HG02571 (cell line): ENCODE measurements around the gene DNM1L.

Source experiments
- ATAC-seq: cut with Tn5 transposase; IDR thresholded peaks from one replicate; pipeline ENCODE4 v1.9.1; 2021; ENCODE audit warnings: mild to moderate bottlenecking, moderate library complexity; ENCODE audit not compliant: unreplicated experiment

Gene DNM1L

DNA sequence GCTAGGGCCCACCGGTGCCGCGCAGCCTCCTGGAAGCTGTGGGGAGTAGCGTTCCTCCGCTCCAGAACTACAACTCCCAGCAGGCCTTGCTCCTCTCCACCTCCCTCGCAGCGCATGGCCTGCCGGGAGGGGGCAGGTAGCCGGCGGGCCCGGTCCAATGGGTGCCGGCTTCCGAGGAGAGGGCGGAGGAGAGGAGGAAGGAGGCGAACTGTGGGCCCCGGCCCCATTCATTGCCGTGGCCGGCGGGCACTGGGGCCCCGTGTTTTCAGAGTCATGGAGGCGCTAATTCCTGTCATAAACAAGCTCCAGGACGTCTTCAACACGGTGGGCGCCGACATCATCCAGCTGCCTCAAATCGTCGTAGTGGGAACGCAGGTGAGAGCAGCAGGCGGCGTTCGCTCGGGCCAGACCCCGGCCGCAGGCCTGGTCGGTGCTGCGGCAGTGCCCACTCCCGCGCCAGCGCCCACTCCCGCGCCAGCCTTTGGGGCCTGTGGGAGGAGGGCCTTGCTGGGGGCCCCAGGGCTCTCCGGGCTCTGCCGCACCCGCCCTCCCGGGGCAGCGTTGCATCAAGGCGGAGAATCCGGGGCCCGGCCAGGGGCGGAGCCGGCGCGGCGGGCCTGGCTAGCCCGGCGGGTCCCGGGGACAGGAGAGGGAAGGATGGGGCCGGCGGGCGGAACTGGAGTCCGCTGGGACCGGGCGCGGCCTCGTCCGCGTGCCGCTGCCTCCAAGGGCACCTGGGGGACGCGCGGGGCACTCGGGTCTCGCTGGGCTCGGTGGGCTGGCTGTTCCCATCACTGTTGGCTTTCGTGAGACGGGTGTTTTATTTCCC is at the start of gene DNM1L:
TSS of gene DNM1L (plus strand) at position 211 of the 829 bp plus-strand sequence. CDS start at position 274, 63 bp downstream.
- peak; percentile 97 for ATAC-seq

DNA sequence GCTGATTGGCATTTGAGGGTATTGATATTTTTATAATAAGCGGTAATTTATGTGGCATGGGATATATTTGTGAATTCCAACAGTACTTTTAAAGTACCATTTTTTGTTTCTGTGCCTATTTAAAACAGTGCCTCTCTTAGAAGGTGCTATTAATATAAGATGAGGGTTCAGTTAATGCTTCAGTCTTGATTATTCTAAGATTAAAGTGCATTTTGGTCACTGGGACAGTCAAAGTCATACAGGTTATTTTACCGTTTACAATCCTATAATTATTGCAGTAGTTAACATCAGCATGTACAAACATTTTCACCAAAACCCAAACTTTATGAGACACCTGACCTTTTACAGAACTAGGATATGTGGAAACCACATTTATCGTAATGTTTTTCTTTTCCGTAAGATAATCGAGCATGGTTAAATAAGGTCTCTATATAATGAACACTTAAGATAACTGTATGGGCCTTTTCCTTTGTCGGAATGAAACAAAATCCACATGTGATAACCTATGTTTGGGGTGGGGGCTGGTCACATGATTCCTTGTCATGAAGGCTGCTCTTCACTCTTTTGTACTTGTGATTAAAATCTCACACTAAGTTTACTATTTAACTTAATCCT is 37.7 kb upstream of the DNM1L start:
- no peak for ATAC-seq

DNA sequence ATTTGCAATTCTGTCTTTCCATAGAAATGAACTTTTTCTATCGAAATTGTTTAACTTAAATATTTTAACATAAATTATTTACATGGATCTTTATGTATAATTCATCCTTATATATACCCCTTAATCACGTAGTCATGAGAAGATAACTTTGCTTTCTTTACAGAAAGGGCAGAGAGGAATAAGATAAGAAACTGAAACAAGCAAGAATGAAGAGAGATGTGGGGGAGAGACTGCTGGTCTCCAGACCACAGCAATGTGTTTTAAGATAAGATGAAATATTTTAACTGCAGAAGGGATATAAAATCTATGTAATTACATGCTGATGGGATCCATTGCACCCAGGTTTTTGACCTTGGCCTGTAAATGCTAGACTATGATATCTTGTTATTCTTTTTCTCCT is 34.7 kb upstream of the DNM1L start:
- ATAC-seq: no peak

DNA sequence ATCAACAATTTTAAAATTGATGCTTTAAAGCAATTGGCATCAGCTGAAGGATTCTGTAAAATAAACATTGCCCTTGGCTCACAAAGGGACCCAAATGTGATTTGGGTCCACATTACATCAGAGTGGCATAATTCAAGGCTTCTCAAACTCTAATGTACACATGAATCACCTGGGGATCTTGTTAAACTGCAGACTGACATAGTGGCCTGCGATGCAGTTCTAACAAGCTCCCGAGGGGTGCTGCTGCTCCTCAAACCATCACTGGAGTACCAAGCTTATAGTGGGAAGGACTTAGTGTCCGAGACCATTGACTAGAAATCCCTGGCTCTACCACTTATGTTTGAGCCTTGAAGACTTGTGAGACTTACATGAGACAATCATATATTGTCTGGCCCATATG is 31.8 kb upstream of the DNM1L start:
- no peak for ATAC-seq

DNA sequence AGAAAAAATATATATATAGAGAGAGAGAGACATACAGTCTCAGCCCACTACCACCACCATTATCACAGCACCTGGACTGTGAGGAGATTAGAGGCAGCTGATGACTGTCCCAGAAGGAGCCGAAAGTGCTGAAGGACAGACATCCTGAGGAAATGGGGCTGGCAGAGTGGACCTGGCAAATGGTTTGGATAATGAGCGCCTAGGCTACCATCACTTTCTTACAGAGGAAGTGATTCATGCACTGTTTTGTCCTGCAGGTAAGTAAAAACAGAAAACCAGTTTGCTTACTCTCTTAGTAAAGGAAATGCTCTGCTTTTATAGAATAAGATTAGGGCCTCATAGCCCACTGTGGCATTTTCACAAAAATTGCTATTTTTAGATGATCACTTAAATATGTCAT is 28.6 kb upstream of the DNM1L start:
- no peak for ATAC-seq

DNA sequence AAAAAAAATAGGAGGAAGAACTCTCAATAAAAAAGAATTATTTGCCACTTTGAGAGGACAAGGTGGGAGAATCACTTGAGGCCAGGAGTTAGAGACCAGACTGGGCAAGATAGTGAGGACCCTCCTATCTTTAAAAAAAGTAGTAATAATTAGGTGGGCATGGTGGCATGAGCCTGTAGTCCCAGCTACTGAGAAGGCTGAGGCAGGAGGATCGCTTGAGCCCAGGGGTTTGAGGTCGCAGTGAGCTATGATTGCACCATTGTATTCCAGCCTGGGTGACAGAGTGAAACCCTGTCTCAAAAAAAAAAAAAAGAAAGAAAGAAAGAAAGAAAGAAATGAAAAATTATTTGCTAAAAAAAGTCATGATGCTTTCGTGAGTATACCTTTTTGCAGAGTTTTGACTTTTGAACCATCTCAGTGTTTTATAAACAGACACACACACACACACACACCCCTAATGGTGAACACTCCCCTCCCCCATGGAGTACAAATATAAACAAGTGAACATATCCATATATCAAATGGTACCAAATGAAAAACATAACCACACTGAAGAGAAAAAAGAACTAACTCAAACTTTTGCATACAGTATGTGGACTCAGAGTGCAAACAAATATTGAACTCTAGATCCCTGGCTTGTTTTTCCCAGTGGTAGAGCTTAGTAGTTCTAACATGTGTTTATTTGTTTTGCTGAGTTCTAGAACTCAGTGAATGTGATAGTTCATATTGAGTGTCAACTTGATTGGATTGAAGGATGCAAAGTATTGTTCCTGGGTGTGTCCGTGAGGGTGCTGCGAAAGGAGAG is 27.7 kb upstream of the DNM1L start:
- ATAC-seq: no peak

DNA sequence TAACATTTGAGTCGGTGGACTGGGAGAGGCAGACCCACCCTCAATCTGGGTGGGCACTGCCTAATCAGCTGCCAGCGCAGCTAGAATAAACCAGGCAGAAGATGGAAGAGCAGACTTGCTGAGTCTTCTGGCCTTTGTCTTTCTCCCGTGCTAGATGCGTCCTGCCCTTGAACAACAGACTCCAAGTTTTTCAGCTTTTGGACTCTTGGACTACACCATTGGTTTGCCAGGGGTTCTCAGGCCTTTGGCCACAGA is 27.2 kb upstream of the DNM1L start:
- ATAC-seq: no peak

DNA sequence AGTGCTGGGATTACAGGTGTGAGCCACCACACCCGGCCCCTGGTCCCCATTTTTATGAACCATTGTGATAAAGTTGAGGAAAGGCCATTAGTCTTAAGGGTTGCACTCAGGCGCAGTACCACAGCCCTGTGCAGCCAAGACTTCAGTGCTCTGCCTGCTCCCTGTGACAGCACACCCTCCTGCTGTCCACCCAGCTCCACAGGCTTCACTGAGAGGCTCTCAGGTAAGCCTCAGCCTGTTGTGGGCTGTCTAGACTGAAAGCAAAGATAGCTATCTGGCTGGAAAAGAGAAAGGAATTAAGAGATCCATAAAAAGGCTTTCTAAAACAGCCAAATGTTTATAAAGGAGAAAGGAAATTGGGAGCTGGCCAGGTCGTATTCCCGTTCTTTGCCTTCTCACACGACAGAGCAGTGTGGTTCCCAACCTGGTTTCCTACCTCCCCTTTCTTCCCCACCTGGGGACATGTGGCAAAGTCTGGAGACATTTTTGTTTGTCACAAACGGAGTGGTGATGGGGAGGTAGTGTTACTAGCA is 19.1 kb upstream of the DNM1L start:
- ATAC-seq: no peak

DNA sequence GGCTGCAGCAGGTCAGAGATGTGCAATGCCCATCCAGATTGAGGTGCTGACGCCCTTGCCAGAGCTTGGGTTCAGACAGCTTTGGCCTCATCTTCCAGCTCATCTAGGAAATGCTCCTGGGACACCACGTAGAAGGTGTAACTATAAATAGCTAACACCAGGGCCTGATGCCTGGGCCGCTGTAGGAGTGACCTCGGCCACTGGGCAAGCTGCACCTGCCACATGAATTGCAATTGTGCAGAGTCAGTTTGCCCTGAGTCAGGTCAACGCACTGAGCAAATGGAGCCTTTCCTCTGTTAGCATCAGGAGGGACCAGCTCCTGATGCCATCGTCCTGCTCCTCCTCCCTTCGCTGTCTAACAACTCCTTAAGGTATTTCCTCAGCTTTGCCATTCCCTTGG is 17.4 kb upstream of the DNM1L start:
- no peak for ATAC-seq

DNA sequence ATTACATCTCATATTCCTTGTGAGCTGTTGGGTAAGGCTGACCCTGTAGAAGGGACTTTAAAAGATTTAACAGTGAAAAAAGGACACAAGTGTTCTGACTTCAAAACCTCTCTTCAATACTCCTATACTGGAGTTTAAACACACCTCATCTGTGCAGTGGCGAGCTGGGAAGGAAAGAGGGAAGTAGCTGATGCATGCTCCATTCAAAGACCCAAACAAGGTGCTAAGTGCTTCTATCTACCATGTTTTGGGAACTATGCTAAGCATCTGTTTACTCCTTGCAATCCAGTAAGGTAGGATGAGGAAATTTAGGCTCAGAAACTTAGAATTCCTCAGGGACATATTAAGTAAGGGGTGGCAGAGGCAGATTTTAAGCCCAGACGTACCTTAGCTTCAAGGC is 16.4 kb upstream of the DNM1L start:
- no peak for ATAC-seq

DNA sequence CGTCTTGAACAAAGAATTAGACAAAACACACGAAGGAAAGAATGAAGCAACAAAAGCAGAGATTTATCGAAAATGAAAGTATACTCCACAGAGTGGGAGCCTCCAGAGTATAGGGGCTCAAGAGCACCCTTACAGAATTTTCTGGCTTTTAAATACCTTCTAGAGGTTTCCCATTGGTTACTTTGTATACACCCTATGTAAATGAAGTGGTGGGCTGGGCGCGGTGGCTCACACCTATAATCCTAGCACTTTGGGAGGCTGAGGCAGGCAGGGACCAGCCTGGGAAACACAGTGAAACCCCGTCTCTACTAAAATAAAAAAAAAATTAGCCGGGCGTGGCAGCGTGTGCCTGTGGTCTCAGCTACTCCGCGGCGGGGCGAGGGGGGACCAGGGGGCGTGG is 13.1 kb upstream of the DNM1L start:
- ATAC-seq: no peak

DNA sequence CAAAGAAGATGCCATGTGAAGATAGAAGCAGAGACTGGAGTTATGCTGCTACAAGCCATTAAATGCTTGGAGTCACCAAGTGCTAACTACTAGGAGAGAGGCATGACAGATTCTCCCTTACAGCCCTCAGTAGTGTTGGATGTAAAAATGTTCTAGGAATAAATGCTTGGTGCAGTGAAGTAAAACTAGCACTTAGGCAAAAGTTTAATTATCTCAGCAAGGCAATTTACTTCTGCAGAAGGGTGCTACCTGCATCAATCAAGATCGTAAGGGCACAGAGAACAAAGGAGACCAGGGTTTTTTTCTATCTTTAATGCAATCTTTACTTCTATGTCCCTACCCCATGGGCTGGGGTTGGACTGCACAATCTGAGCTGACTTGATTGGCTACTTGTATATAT is 9.5 kb upstream of the DNM1L start:
- ATAC-seq: no peak

DNA sequence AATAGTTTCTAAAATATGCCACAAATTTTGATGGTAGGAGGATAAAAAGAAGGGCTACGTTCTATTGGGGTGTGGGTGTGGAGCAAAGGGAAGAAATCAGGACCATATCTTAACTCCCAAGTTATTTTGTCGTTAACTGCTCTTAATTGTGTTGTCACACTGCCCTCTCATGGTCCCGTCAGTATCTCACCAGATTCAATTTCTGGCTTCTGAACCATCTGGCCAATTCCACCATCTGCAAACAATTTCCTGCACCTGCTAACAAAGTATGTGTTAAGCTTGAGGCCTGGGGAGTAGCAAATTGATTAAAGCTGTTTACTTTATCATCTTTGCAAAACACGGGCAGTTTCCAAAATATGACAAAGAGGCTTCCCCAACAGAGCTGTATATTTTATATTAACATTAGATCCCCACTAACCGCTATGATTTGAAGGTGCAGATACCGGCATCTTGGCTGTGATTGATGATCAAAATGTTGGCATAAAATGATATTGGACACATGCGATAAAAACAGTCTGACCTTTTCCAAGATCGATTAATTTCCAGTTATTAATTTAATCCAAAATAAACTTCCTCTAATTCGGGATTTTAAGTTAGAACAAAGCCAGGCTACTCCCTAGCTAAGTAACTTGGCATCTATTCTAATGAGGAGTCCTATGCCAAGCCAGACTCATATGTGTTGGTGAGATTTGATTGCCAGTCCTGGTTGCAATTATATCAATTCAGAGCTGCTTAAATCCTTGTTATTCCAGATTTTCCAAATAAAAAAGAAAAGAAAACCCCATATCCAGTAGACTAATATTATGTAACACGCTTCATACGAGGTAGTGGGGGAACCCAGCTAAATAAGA is 6.9 kb upstream of the DNM1L start:
- no peak for ATAC-seq

DNA sequence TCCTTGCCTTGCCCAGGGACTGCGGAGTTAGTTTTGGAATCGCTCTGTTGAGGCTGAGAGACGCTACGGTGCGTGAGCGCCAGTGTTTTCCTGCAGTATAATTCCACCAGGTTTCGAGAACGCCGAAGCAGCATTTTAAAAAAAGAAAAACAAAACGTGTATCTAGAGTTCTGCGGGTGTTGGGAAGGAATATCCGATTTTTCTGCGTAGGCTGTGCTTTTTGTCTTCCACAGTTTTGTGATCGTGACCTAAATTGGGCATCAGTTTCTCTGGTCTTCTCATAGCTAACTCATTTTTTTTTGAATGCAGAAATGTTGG is 778 bp downstream of the DNM1L start:
- ATAC-seq: no peak

DNA sequence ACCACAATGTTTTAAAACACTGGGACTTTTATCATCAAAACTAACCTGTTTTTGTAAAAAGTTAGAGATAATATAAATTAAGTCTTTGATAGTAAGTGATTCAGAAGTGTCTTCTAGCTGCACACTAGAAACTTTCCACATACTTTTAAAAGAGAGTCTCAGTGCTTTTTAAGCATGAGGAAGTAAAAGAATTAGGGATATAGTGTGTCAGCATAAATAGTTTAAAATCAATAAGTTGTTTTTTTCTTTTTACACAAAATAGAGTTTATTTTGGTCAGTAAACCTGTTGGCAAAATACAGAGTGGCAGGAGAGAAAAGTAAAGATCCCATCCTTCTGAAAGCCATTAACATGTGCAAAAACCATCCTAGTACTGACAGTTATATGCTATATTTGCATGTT is 1.7 kb downstream of the DNM1L start:
- ATAC-seq: no peak

DNA sequence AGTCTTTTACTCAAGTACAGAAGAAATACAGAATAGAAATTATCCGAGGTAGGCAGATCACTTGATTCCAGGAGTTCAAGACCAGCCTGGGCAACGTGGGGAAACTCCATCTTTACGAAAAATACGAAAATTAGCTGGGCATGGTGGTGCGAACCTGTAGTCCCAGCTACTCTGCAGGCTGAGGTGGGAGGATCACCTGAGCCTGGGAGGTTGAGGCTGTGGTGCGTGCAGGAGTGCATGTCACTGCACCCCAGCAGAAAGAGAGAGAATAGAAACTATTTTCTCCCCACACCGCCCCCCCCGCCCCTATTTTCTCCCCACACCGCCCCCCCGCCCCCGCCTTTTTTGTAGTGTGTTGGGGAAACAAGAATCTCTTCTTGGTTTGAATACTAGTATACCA is 2.2 kb downstream of the DNM1L start:
- ATAC-seq: no peak

DNA sequence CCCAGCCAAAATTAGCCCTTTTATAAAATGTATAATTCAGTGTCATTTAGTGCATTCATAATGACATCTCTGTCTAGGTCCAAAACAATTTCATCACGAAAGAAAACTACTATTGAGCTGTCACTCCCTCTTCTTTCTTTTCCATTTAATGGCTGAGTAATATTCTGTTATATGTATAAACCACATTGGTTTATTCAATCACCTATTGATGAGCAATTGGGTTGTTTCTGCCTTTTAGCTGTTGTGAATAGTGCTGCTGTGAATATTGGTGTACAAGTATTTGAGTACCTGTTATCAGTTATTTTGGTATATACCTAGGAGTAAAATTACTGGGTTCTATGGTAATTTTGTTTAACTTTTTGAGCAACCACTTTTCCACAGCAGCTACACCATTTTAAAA is 7.2 kb downstream of the DNM1L start:
- no peak for ATAC-seq

DNA sequence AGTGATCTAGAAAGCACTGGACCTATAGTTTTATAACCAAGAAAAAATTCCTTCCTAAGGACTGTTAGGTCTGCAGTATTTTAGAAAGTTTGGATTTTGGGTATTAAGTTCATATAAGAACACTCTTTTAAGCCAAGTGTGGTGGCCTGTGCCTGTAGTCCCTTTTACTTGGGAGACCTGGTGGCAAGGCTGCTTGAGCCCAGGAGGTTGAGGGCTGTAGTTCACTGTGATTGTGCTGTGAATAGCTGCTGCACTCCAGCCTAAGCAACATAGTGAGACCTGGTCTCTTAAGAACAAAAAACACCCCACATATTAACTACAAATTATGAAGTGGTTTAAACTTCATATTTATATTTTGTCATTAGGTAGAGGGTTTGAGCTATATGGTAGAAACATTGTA is 9.7 kb downstream of the DNM1L start:
- ATAC-seq: no peak

DNA sequence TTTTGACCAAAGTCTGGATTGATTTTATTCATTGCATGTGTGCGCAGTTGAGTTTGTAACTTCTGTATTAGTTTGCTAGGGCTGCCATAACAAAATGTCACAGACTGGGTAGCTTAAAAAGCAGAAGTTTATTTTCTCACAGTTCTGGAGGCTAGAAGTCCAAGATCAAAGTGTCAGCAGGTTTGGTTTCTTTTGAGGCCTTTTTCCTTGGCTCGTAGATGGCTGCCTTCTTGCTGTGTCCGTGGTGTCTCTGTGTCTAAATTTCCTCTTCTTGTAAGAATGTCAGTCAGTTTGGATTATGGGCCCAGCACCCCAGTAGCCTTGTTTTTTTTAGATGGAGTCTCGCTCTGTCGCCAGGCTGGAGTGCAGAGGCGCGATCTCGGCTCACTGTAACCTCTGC is 11.8 kb downstream of the DNM1L start:
- no peak for ATAC-seq

DNA sequence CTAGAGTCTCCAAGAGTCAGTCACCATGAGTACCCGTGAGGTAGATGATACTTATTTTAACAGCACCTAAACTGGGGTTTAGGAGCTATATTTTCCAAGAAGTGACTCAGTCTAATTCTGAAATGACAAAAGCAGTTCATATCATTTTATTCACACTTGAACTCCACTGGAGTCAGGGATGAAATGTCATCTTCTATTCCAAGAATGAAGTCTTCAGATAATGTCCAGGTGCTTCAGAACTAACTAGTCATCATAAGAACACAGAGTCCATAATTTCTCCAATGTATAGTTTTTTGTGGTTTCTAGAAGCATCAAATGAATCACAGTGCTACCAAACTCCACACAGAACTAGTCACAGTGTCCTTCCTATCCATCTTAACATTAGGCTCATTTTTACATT is 13.3 kb downstream of the DNM1L start:
- ATAC-seq: no peak

DNA sequence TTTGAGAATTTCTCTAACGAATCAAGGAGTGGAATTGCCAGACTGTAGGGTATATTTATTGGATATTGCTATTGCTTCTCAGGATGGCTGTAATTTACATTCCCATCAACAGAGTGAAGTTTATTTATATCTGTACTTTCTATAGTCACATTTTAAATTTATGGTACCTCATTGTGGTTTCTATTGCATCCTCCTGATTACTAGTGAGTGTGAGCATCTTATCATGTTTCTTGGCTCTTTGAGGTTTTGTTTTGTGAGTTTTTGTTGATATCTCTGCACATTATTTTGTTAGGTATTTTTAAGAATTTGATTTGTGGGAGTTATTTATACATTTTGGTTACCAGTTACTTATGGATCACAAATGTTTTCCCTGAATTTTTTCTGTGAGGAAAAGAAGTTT is 13.9 kb downstream of the DNM1L start:
- ATAC-seq: no peak
